Endothelial cell of umbilical vein (primary cell): Measurements from ENCODE around the gene GEN1.

ENCODE experiments used
- EZH2 ChIP-seq: IDR thresholded peaks from 2 replicates; pipeline ENCODE4 v1.6.1; 2012; ENCODE audit warnings: borderline replicate concordance, low read depth, mild to moderate bottlenecking, moderate library complexity, low read length, inconsistent platforms; ENCODE audit not compliant: severe bottlenecking
- JUN ChIP-seq: IDR thresholded peaks from 2 replicates; pipeline ENCODE4 v1.6.1; 2011; ENCODE audit warnings: borderline replicate concordance, low read depth; ENCODE audit not compliant: insufficient read length, insufficient read depth
- MYC ChIP-seq: IDR thresholded peaks from one replicate; pipeline ENCODE4 v1.6.1; 2011; ENCODE audit warnings: mild to moderate bottlenecking, low read depth, low read length
- POLR2A ChIP-seq: IDR thresholded peaks from 2 replicates; pipeline ENCODE4 v1.6.1; 2012; ENCODE audit warnings: low read depth, mild to moderate bottlenecking, control low read depth, low read length
- POLR2AphosphoS5 ChIP-seq: IDR thresholded peaks from 2 replicates; pipeline ENCODE4 v1.6.1; 2012; ENCODE audit warnings: low read depth, mild to moderate bottlenecking, control low read depth, low read length, moderate library complexity; ENCODE audit not compliant: insufficient read depth

DNA sequence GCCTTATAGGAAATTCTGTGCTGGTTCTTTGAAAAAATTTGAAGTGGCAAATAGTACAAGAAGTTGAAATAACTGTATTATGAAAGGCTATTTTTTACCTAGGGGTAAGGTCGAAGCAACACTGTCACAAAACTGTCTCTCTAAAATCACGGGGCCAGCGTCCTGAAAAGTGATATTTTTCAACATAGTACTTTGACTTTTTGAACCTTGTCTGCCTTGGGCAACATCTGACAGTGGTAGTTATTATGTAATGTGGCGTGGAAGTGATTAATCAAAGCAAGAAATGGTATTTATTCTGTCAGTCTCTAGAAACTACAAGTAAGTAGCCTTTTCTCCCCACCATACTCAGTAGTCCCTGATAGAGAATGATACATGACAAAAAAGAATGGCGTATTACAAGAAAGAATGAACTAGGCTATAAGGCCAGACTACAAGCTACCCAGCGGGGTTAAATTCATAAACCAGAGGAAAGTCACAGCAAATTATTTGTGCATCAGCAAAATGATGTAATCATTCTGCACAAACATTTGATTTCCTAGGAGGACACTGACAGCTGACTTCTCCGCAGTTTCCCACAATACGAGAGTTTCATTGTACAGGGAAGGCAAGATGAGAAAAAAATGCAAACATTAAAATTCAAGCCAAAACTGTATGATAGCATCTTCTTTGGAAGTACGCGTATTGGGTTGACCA lies 9.8 kb downstream of the GEN1 start:
- TF ChIP-seq POLR2AphosphoS5 = no peak
- TF ChIP-seq JUN = no peak
- TF ChIP-seq MYC = no peak
- no peak for TF ChIP-seq EZH2
- no peak for TF ChIP-seq POLR2A
